22Rv1 (cell line): Measurements from ENCODE around the gene PAMR1.

Experiments used
- ZFX ChIP-seq: fragments of 450-650 bp; IDR thresholded peaks from 2 replicates; pipeline ENCODE4 v1.6.1; 2017; ENCODE audit warnings: antibody characterized with exemption, borderline replicate concordance
- TF ChIP-seq, protein P1 (sequence below): fragments of 450-650 bp; IDR thresholded peaks from 2 replicates; pipeline ENCODE4 v1.5.1; 2017; ENCODE audit warnings: mild to moderate bottlenecking

DNA sequence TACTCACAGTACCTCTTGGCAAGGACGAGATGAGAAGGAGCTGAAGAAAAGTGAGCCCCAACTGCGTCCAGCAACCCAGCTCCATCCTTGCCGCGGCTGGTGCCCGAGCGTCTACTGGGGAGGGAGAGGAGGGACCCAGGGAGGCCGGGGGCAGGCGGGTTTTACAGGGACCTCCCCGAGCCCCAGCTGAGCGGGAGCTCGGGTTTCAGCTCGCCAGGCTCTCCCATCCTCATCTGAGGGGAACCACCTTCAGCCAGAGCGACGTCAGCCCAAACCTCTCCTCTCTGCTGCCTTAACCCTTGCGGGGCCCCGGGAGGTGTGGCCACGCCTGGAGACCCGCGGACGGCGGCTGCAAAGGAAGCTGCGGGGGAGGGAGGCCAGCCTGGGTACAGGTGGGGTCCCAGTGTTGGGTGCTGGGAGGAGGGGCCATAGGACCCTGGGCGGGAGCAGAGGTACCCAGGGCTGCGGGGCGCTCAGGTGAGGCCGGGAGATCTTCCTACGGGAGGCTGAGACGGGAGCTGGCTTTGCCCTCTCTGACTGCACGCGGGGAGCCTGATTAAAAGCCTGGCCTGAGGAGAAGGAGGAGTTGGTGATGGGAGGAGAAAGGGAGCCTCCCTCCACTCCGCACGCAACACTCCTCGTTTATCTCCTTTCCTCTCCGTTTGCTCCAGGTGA lies at the start of gene PAMR1:
- TF ChIP-seq, protein P1, sequence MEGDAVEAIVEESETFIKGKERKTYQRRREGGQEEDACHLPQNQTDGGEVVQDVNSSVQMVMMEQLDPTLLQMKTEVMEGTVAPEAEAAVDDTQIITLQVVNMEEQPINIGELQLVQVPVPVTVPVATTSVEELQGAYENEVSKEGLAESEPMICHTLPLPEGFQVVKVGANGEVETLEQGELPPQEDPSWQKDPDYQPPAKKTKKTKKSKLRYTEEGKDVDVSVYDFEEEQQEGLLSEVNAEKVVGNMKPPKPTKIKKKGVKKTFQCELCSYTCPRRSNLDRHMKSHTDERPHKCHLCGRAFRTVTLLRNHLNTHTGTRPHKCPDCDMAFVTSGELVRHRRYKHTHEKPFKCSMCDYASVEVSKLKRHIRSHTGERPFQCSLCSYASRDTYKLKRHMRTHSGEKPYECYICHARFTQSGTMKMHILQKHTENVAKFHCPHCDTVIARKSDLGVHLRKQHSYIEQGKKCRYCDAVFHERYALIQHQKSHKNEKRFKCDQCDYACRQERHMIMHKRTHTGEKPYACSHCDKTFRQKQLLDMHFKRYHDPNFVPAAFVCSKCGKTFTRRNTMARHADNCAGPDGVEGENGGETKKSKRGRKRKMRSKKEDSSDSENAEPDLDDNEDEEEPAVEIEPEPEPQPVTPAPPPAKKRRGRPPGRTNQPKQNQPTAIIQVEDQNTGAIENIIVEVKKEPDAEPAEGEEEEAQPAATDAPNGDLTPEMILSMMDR = no peak
- TF ChIP-seq ZFX = no peak
